ENCODE measurements around the gene TUBA4B. TPM values are rescaled to one million over a fixed set of nuclear protein-coding genes. Genes with fewer than 3 reads are reported as not detected.

TUBA4B gene
- total RNA-seq (ENCODE audit: low replicate concordance): not detected in 2 replicates
- long read RNA-seq: 0 reads

DNA sequence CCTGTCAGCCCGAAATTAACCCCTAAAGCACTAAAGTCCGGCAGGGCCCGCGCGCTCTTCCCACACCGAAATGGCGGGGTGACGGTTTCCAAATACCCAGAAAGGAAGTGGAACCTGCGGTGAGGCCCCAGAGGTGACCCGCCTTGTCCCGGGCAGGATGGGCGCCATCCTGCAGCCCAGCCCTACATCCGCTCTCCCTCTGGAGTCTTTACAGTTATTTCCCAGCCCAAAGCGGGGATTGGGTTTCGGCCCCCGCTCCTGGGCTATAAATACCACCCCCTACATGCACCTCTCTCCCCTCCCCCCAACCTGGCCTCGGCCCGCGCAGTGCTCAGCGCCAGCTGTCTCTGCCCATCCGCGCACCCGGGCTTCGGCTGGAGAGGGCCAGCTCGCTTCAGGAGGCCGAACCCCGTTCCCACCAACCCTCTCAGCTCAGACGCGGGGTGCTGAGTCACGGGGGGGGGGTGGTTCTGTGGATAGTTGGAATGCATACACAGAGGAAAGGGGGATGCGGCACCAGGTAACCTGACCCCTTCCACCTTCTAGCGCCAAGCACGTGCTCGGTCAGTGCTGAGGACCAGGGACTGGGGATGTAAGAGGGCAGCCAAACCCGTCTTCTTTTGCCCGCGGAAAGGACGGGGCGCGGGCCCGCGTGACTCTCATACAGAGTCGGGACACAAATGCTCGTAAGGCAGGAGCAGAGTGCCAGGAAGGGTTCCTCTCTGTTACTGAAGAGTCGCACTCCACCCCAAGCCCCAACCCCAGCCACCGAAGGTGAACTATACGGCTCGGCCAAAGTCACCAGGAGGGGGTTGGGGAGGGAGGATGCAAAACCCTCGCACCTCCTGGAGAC, at the start of gene TUBA4B:
Gene TUBA4B (plus strand): TSS at position 344 of the 853 bp plus-strand sequence. CDS start 165 bp downstream, at position 509.
- Mint-ChIP-seq H3K27me3 (peaks cover 56% of the 10 kb centered on the region), H3K9me3 (no peaks in the 10 kb centered on the region), H3K27ac (peak within 1 kb of the TSS; percentile 64), H3K4me3 (peak within 1 kb of the TSS; percentile 84), H3K36me3 (no peaks in the 10 kb centered on the region), H3K4me1 (ENCODE audit: unreplicated experiment) (peaks cover 14% of the 10 kb centered on the region)
- DNase-seq (ENCODE audit: extremely low spot score, unreplicated experiment): no peak
- TF ChIP-seq, protein P1, sequence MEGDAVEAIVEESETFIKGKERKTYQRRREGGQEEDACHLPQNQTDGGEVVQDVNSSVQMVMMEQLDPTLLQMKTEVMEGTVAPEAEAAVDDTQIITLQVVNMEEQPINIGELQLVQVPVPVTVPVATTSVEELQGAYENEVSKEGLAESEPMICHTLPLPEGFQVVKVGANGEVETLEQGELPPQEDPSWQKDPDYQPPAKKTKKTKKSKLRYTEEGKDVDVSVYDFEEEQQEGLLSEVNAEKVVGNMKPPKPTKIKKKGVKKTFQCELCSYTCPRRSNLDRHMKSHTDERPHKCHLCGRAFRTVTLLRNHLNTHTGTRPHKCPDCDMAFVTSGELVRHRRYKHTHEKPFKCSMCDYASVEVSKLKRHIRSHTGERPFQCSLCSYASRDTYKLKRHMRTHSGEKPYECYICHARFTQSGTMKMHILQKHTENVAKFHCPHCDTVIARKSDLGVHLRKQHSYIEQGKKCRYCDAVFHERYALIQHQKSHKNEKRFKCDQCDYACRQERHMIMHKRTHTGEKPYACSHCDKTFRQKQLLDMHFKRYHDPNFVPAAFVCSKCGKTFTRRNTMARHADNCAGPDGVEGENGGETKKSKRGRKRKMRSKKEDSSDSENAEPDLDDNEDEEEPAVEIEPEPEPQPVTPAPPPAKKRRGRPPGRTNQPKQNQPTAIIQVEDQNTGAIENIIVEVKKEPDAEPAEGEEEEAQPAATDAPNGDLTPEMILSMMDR (conservative IDR thresholded peaks at IDR 0.05): no peak

- Mint-ChIP-seq H3K36me3 (no peaks in the 10 kb centered on the region), H3K9me3 (no peaks in the 10 kb centered on the region), H3K27ac (no peak overlapping the region), H3K4me1 (ENCODE audit: unreplicated experiment) (peaks cover 18% of the 10 kb centered on the region), H3K27me3 (peaks cover 9% of the 10 kb centered on the region), H3K4me3 (no peak overlapping the region)
- TF ChIP-seq, protein P1 (conservative IDR thresholded peaks at IDR 0.05): no peak
- DNase-seq (ENCODE audit: extremely low spot score, unreplicated experiment): no peak
Observed at GRCh38 chr2:219204425-219205164, 48.4 kb upstream of the TUBA4B start.

DNA sequence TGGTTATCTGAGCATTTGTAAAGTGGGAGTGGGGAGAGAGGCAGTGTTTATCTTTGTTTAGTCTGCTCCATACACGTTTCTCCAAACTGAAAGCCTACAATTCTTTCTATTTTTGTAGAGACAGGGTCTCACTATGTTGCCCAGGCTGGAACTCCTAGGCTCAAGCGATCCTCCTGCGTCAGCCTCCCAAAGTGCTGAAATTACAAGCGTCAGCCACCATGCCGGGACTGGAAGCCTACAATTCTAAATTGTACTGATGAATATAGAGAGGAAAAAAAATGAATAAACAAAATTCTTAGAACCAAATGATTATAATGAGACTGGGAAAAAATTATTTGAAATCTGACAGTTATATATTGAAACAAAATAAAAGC, 47.9 kb upstream of the TUBA4B start:
- no peaks in the 10 kb centered on the region for H3K9me3 Mint-ChIP-seq
- H3K27me3 Mint-ChIP-seq: peaks cover 8% of the 10 kb centered on the region
- no peak overlapping the region for H3K27ac Mint-ChIP-seq
- no peaks in the 10 kb centered on the region for H3K36me3 Mint-ChIP-seq
- peak overlapping the region; percentile 51 for H3K4me3 Mint-ChIP-seq
- DNase-seq (ENCODE audit: extremely low spot score, unreplicated experiment): no peak
- TF ChIP-seq, protein P1 (conservative IDR thresholded peaks at IDR 0.05): no peak
- peaks cover 18% of the 10 kb centered on the region for H3K4me1 Mint-ChIP-seq (ENCODE audit: unreplicated experiment)

- peaks cover 18% of the 10 kb centered on the region for H3K4me1 Mint-ChIP-seq (ENCODE audit: unreplicated experiment)
- peaks cover 8% of the 10 kb centered on the region for H3K27me3 Mint-ChIP-seq
- TF ChIP-seq, protein P1 (conservative IDR thresholded peaks at IDR 0.05): no peak
- H3K4me3 Mint-ChIP-seq: peak overlapping the region; percentile 97
- H3K27ac Mint-ChIP-seq: peak overlapping the region; percentile 98
- DNase-seq (ENCODE audit: extremely low spot score, unreplicated experiment): no peak
- H3K9me3 Mint-ChIP-seq: no peaks in the 10 kb centered on the region
- H3K36me3 Mint-ChIP-seq: no peaks in the 10 kb centered on the region
Observed at GRCh38 chr2:219205981-219206327, 47.1 kb upstream of the TUBA4B start.

- Mint-ChIP-seq H3K4me3 (peak within 1 kb of the TSS; percentile 97), H3K27me3 (peaks cover 8% of the 10 kb centered on the region), H3K36me3 (no peaks in the 10 kb centered on the region), H3K9me3 (no peaks in the 10 kb centered on the region), H3K27ac (peak within 1 kb of the TSS; percentile 98), H3K4me1 (ENCODE audit: unreplicated experiment) (peaks cover 18% of the 10 kb centered on the region)
- TF ChIP-seq, protein P1 (conservative IDR thresholded peaks at IDR 0.05): peak; percentile 43
- peak; percentile 97 for DNase-seq (ENCODE audit: extremely low spot score, unreplicated experiment)
Observed at GRCh38 chr2:219206328-219207133, 46.5 kb upstream of the TUBA4B start, which contains the start of gene ZFAND2B. Gene ZFAND2B, plus strand, starts transcription at chr2:219206782. Its CDS starts 206 bp downstream, at chr2:219206988.

Measured in type B pancreatic cell (in vitro differentiated cells).